H1 (cell line): ENCODE results near the gene STT3A. TPM values are rescaled to one million over a fixed set of nuclear protein-coding genes. Genes with fewer than 3 reads are reported as not detected.

ENCODE experiments used
- BCL11A ChIP-seq, 2 experiments: IDR thresholded peaks; one replicate each; pipeline ENCODE4 v1.6.1; 2011; ENCODE audit warnings: low read depth in 2 of 2, low read length in 2 of 2, mild to moderate bottlenecking in 2 of 2
- EP300 ChIP-seq, 2 experiments: IDR thresholded peaks; 1 replicate in 1 of 2; 2 replicates in 1 of 2; pipeline ENCODE4 v1.6.1; 2011 to 2012; ENCODE audit warnings: low read depth in 2 of 2, low read length in 2 of 2, mild to moderate bottlenecking in 2 of 2, borderline replicate concordance in 1 of 2, inconsistent platforms in 1 of 2, moderate library complexity in 1 of 2
- HDAC6 ChIP-seq: IDR thresholded peaks from one replicate; pipeline ENCODE4 v1.7.1; 2012; ENCODE audit warnings: low read depth, mild to moderate bottlenecking, inconsistent platforms, low read length, moderate library complexity
- NRF1 ChIP-seq: IDR thresholded peaks from 2 replicates; pipeline ENCODE4 v1.6.1; 2011; ENCODE audit warnings: mild to moderate bottlenecking, low read depth, low read length, improper control_type of control experiment
- PHF8 ChIP-seq: fragments of 200-600 bp; sonication (generic); conservative IDR thresholded peaks from 2 replicates; pipeline ENCODE4 v1.7.1; 2012; ENCODE audit warnings: low read depth, mild to moderate bottlenecking, inconsistent platforms, low read length, moderate library complexity
- RBBP5 ChIP-seq: IDR thresholded peaks from 2 replicates; pipeline ENCODE4 v1.7.1; 2012; ENCODE audit warnings: low read depth, mild to moderate bottlenecking, inconsistent platforms, low read length, moderate library complexity, borderline replicate concordance
- SP2 ChIP-seq: IDR thresholded peaks from 2 replicates; pipeline ENCODE4 v1.6.1; 2012; ENCODE audit warnings: mild to moderate bottlenecking, low read length, inconsistent platforms
- polyA plus RNA-seq, 7 experiments: library from polyadenylated mRNA; depleted of rRNA in 3 of 7; stranded (reverse) in 5 of 7; unstranded in 2 of 7; fragments of >200 nt in 5 of 7; fragments of 200-250 nt in 2 of 7; gene quantifications; 1 replicate in 5 of 7; 2 replicates in 1 of 7; 4 replicates in 1 of 7; pipeline versions ENCODE4 v1.2.1 to v1.2.3, GENCODE V29; 2011 to 2013; ENCODE audit warnings: missing spikeins in 2 of 7, mixed read lengths in 2 of 7
- total RNA-seq: library from RNA; stranded (reverse); fragmentation: NEBNext Ultra II Directional; extraction: Animal tissue kit (Norgen Biotek cat#: 25700); gene quantifications from 2 replicates; pipeline ENCODE4 v1.2.1, GENCODE V29; 2021
- TF ChIP-seq, protein P1 (sequence below), 3 experiments: IDR thresholded peaks; 1 replicate in 2 of 3; 2 replicates in 1 of 3; pipeline versions ENCODE4 v1.5.1 to v1.6.1; 2011; ENCODE audit warnings: low read length in 3 of 3, mild to moderate bottlenecking in 3 of 3, inconsistent platforms in 2 of 3, low read depth in 1 of 3, moderate library complexity in 1 of 3; ENCODE audit not compliant: insufficient read depth in 1 of 3; ENCODE audit errors: control extremely low read depth in 1 of 3

The STT3A gene
- total and polyA plus RNA-seq, 2 of the 8 experiments (the other 6 are each of a cell fraction or from before 2014, with no cell fraction given): 173 to 211 TPM

DNA sequence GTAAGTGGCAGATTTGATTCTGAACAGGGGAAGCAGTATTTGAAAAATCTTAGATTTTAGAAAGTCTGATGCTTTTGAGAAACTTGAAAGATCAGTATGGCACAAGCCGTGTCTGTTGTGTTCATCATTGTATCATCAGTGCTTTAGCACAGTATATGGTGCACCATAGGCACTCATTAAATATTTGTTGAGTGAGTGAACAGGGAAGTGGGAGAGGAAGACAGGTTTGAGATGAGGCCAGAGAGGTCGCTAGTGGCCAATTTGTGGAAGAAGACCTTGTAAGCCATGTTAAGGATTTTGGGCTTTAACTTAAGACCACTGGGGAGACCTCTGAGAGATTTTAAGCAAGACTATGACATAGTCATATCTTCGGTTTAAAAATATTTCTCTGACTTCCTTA, 45.2 kb downstream of the STT3A start (continued):
- TF ChIP-seq RBBP5 (no peak), HDAC6 (no peak), SP2 (no peak), NRF1 (no peak), EP300 (IDR thresholded peaks at IDR 0.05; ENCODE audit: borderline replicate concordance in 1 of 2, low read depth in 2 of 2, low read length in 2 of 2) (no peak), BCL11A (IDR thresholded peaks at IDR 0.05; ENCODE audit: low read depth in 2 of 2, low read length in 2 of 2) (no peak), PHF8 (no peak)
- TF ChIP-seq, protein P1, sequence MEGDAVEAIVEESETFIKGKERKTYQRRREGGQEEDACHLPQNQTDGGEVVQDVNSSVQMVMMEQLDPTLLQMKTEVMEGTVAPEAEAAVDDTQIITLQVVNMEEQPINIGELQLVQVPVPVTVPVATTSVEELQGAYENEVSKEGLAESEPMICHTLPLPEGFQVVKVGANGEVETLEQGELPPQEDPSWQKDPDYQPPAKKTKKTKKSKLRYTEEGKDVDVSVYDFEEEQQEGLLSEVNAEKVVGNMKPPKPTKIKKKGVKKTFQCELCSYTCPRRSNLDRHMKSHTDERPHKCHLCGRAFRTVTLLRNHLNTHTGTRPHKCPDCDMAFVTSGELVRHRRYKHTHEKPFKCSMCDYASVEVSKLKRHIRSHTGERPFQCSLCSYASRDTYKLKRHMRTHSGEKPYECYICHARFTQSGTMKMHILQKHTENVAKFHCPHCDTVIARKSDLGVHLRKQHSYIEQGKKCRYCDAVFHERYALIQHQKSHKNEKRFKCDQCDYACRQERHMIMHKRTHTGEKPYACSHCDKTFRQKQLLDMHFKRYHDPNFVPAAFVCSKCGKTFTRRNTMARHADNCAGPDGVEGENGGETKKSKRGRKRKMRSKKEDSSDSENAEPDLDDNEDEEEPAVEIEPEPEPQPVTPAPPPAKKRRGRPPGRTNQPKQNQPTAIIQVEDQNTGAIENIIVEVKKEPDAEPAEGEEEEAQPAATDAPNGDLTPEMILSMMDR (IDR thresholded peaks at IDR 0.05; ENCODE audit: control extremely low read depth in 1 of 3, insufficient read depth in 1 of 3, low read depth in 1 of 3, low read length in 3 of 3): peak in 1 of 3 experiments; percentile 14; a peak in 1 of 4 replicates
